Endodermal cell (in vitro differentiated cells): ENCODE measurements around the gene CTTN. TPM values are rescaled to one million over a fixed set of nuclear protein-coding genes. Genes with fewer than 3 reads are reported as not detected.

Experiments used
- DNase-seq: peaks from one replicate; pipeline ENCODE4 v3.0.0-alpha.2; 2017
- H3K27ac ChIP-seq: 2 replicates; pipeline ENCODE4 v1.5.1; 2013; ENCODE audit warnings: mild to moderate bottlenecking, low read depth, low read length, moderate library complexity
- H3K27me3 ChIP-seq: 2 replicates; pipeline ENCODE4 v1.6.1; 2013; ENCODE audit warnings: mild to moderate bottlenecking, low read length, moderate library complexity; ENCODE audit not compliant: insufficient read depth, control insufficient read depth, poor library complexity, severe bottlenecking
- H3K36me3 ChIP-seq: 2 replicates; pipeline ENCODE4 v1.7.0; 2013; ENCODE audit warnings: mild to moderate bottlenecking, low read length, moderate library complexity; ENCODE audit not compliant: control insufficient read depth, insufficient read depth
- H3K4me1 ChIP-seq: one replicate; pipeline ENCODE4 v1.7.0; 2013; ENCODE audit warnings: low read length; ENCODE audit not compliant: control insufficient read depth, insufficient read depth
- H3K4me3 ChIP-seq: 2 replicates; pipeline ENCODE4 v1.5.1; 2013; ENCODE audit warnings: mild to moderate bottlenecking, low read length, moderate library complexity
- H3K9ac ChIP-seq: 2 replicates; pipeline ENCODE4 v1.6.1; 2013; ENCODE audit warnings: mild to moderate bottlenecking, low read length, moderate library complexity; ENCODE audit not compliant: poor library complexity, severe bottlenecking; ENCODE audit errors: extremely low read depth
- H3K9me3 ChIP-seq: 2 replicates; pipeline ENCODE4 v1.6.1; 2013; ENCODE audit warnings: mild to moderate bottlenecking, low read length, moderate library complexity; ENCODE audit not compliant: control insufficient read depth
- H3K27ac Mint-ChIP-seq: 2 replicates; pipeline ENCODE4 v1.8.0; 2020; ENCODE audit warnings: mixed read lengths
- H3K27me3 Mint-ChIP-seq: 2 replicates; pipeline ENCODE4 v1.8.0; 2021; ENCODE audit warnings: mild to moderate bottlenecking, mixed read lengths; ENCODE audit not compliant: insufficient read depth
- H3K36me3 Mint-ChIP-seq: 2 replicates; pipeline ENCODE4 v1.8.0; 2020; ENCODE audit warnings: low read depth, mixed read lengths
- H3K4me1 Mint-ChIP-seq: 2 replicates; pipeline ENCODE4 v1.8.0; 2020; ENCODE audit warnings: mixed read lengths
- H3K4me3 Mint-ChIP-seq: 2 replicates; pipeline ENCODE4 v1.8.0; 2020; ENCODE audit warnings: mild to moderate bottlenecking, moderate library complexity, mixed read lengths
- H3K9me3 Mint-ChIP-seq: 2 replicates; pipeline ENCODE4 v1.8.0; 2020; ENCODE audit warnings: mild to moderate bottlenecking, mixed read lengths
- WGBS, 2 experiments: methylation state at CpG; one replicate each; pipeline versions ENCODE4 v1.1.5 to v1.1.7; 2013; ENCODE audit warnings: missing lambda C conversion rate in 2 of 2, mixed read lengths in 1 of 2; ENCODE audit not compliant: insufficient coverage in 1 of 2, insufficient read length in 1 of 2; 5-methylcytosine and 5-hydroxymethylcytosine counted together
- total RNA-seq, 2 donors: library from RNA; stranded (reverse); fragmentation: NEBNext Ultra II Directional in 1 of 2; extraction: Animal tissue kit (Norgen Biotek cat#: 25700) in 1 of 2; gene quantifications; 2 replicates in 1 of 2; 3 replicates in 1 of 2; pipeline ENCODE4 v1.2.1, GENCODE V29; 2021
- TF ChIP-seq, protein P1 (sequence below): fragments of 200-600 bp; sonication (generic); conservative IDR thresholded peaks from 2 replicates; pipeline ENCODE4 v1.5.0; 2021; ENCODE audit warnings: antibody characterized with exemption, mild to moderate bottlenecking

Gene CTTN
- total RNA-seq, 2 donors from 2014 or later: 282 to 283 TPM

DNA sequence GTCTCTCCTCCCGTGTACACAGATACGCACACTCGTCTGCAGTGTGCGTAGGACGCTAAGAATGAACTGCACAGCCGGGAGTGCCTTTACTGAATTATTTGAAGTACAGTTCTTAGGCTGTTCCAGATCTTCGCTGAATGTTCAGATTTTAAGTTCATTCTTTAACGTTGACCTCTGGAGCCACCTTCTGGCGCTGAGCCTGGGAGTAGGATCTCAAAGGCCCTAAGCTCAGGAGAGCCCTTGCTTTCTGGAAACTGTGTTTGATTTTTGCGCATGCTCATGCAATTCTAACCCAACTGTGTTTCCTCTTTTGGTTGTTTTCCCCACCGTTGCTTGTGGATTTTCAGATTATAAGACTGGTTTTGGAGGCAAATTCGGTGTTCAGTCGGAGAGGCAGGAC, 22.8 kb downstream of the CTTN start:
- Histone ChIP-seq H3K36me3 (peaks cover 92% of the 10 kb centered on the region), H3K27ac (no peak overlapping the region), H3K27me3 (no peaks in the 10 kb centered on the region), H3K4me1 (no peaks in the 10 kb centered on the region), H3K9me3 (no peaks in the 10 kb centered on the region), H3K4me3 (no peak overlapping the region), H3K9ac (no peak overlapping the region)
- no peak for DNase-seq
- Mint-ChIP-seq H3K9me3 (no peaks in the 10 kb centered on the region), H3K4me3 (no peak overlapping the region), H3K27me3 (no peaks in the 10 kb centered on the region), H3K36me3 (peaks cover 89% of the 10 kb centered on the region), H3K27ac (no peak overlapping the region), H3K4me1 (no peaks in the 10 kb centered on the region)
- WGBS, 2 experiments: 97 to 98% methylated on average over 13 of the region's 13 CpGs
- TF ChIP-seq, protein P1, sequence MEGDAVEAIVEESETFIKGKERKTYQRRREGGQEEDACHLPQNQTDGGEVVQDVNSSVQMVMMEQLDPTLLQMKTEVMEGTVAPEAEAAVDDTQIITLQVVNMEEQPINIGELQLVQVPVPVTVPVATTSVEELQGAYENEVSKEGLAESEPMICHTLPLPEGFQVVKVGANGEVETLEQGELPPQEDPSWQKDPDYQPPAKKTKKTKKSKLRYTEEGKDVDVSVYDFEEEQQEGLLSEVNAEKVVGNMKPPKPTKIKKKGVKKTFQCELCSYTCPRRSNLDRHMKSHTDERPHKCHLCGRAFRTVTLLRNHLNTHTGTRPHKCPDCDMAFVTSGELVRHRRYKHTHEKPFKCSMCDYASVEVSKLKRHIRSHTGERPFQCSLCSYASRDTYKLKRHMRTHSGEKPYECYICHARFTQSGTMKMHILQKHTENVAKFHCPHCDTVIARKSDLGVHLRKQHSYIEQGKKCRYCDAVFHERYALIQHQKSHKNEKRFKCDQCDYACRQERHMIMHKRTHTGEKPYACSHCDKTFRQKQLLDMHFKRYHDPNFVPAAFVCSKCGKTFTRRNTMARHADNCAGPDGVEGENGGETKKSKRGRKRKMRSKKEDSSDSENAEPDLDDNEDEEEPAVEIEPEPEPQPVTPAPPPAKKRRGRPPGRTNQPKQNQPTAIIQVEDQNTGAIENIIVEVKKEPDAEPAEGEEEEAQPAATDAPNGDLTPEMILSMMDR: no peak

GRCh38 chr11:70422692-70423522, 24.6 kb downstream of the CTTN start:
- no peaks in the 10 kb centered on the region for H3K9me3 ChIP-seq
- Mint-ChIP-seq H3K4me3 (no peak overlapping the region), H3K27me3 (no peaks in the 10 kb centered on the region), H3K27ac (peak overlapping the region; percentile 46), H3K9me3 (no peaks in the 10 kb centered on the region), H3K36me3 (peaks cover 80% of the 10 kb centered on the region), H3K4me1 (no peaks in the 10 kb centered on the region)
- no peak for DNase-seq
- no peak overlapping the region for H3K4me3 ChIP-seq
- no peak overlapping the region for H3K9ac ChIP-seq
- TF ChIP-seq, protein P1: no peak
- no peaks in the 10 kb centered on the region for H3K27me3 ChIP-seq
- 89 to 96% methylated on average over 16 to 35 of the region's 35 CpGs for WGBS, 2 experiments
- no peak overlapping the region for H3K27ac ChIP-seq
- H3K4me1 ChIP-seq: no peaks in the 10 kb centered on the region
- H3K36me3 ChIP-seq: peaks cover 82% of the 10 kb centered on the region

GRCh38 chr11:70423523-70424505, 25.5 kb downstream of the CTTN start:
- no peak overlapping the region for H3K27ac ChIP-seq

More at GRCh38 chr11:70423523-70424505, 25.5 kb downstream of the CTTN start:
- Mint-ChIP-seq H3K9me3 (no peaks in the 10 kb centered on the region), H3K27me3 (no peaks in the 10 kb centered on the region), H3K36me3 (peaks cover 78% of the 10 kb centered on the region), H3K4me3 (no peak overlapping the region), H3K4me1 (no peaks in the 10 kb centered on the region), H3K27ac (peak overlapping the region; percentile 64)
- no peaks in the 10 kb centered on the region for H3K9me3 ChIP-seq
- H3K4me3 ChIP-seq: no peak overlapping the region
- TF ChIP-seq, protein P1: no peak
- no peaks in the 10 kb centered on the region for H3K27me3 ChIP-seq
- peak; percentile 60 for DNase-seq
- peaks cover 82% of the 10 kb centered on the region for H3K36me3 ChIP-seq
- no peaks in the 10 kb centered on the region for H3K4me1 ChIP-seq
- WGBS, 2 experiments: 96 to 99% methylated on average over 16 to 34 of the region's 34 CpGs
- H3K9ac ChIP-seq: no peak overlapping the region
